ENCODE measurements around the gene GARIN3.

GARIN3 gene

DNA sequence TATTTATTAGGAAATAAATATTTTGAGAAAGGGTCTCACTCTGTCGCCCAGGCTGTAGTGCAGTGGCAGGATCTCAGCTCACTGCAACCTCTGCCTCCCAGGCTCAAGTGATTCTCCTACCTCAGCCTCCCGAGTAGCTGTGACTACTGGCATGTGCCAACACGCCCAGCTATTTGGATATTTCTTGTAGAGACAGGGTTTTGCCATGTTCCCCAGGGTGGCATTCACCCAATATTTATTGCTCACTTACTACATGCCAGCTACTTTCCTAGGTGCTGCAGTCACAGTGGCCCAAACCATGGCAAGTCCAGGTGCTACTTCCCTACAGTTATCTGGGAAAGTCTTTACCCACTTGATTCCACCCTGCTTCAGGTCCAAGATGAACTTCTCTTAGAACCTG is 15.1 kb downstream of the GARIN3 start:
- DNase-seq (ENCODE audit: low read depth in 1 of 2, low spot score in 1 of 2) = no peak

DNA sequence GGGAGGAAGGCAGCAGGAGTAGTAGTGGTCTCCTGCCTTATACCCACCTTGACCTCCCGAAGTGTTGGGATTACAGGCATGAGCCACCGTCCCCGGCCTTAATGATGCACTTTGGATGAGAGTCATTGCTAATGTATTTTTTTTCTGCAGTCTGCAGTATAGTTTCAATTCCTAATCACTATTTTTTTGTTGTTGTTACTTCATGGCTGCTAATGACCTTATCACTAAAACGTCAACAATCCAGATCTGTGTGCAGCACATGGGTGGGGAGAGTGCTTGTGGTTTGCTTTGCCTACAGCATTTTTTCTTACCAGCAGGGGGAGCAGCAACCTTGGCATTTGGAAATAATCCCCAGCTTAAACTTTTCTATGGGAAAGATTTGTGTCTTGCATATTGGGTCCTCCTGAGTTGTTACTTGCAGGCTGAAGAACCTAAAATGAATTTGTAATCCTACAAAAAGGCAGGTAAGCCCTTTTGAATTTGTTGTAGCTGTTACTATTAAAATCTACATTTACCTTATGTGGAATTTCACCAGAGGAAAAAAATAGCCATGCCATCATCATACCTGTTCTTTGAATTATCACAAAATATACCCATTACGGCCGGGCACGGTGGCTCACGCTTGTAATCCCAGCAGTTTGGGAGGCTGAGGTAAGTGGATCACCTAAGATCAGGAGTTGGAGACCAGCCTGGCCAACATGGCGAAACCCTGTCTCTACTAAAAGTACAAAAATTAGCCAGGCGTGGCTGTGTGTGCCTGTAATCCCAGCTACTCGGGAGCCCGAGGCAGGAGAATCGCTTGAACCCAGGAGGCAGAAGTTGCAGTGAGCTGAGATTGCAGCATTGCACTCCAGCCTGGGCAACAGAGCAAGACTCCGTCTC is 17.1 kb downstream of the GARIN3 start:
- peak; percentile 40 to 65 for DNase-seq (ENCODE audit: low read depth in 1 of 2, low spot score in 1 of 2)

- DNase-seq (ENCODE audit: low read depth in 1 of 2, low spot score in 1 of 2) = no peak
These were observed 22.7 kb downstream of the GARIN3 start for GRCh38 chr5:157143127-157143971.

- DNase-seq (ENCODE audit: low read depth in 1 of 2, low spot score in 1 of 2) = peak; percentile 64 to 82
These were observed 23.5 kb downstream of the GARIN3 start, which contains the start of gene MED7 for GRCh38 chr5:157142317-157143126. Gene MED7 (minus strand): TSS chr5:157142865. CDS start chr5:157139431, 3,434 bp downstream.

DNA sequence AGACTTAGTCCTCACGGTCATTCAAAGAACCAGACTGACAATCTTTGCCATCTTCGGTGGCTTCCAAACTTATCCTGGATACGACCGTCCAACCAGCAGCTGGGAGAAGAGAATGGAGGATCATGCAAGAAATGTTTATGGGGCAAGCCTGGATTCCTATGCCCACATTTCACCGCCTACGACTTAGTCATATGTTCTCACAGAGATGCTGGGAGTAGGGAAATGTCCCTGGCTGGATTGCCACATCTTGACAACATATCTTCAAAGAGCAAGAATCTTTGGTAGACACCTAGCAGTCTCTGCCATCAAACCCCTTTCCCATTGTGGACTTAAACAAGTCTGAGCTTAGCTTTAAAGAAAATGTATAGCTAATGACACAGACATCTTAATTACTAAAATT is 28.4 kb downstream of the GARIN3 start:
- no peak for DNase-seq (ENCODE audit: low read depth in 1 of 2, low spot score in 1 of 2)

- no peak for DNase-seq (ENCODE audit: low read depth in 1 of 2, low spot score in 1 of 2)
These were observed 33.8 kb downstream of the GARIN3 start for GRCh38 chr5:157132281-157132612.

- DNase-seq (ENCODE audit: low read depth in 1 of 2, low spot score in 1 of 2) = no peak
These were observed 35.1 kb downstream of the GARIN3 start for GRCh38 chr5:157130925-157131324.

GRCh38 chr5:157121709-157122108 is 44.4 kb downstream of the GARIN3 start:
- DNase-seq (ENCODE audit: low read depth in 1 of 2, low spot score in 1 of 2) = no peak

DNA sequence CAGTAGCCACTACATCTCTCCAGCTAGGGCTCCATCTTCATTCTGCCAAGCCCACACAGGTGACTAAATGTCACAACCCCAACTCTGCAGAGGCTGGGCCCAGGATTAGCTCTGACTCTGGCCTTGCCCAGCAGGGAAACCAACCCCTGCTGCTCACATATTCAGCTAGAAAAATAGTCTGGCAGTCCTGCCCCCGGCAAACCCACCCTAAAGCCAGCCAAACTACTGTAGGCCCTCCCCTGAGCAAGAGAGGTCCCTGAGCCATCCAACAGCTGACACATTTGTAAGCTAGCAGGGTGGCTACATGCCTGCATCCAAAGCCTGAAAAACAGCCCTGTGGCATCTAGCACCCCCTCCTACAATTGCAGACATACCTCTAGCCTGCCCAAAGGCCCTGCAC is 46.0 kb downstream of the GARIN3 start:
- no peak for DNase-seq (ENCODE audit: low read depth in 1 of 2, low spot score in 1 of 2)

DNA sequence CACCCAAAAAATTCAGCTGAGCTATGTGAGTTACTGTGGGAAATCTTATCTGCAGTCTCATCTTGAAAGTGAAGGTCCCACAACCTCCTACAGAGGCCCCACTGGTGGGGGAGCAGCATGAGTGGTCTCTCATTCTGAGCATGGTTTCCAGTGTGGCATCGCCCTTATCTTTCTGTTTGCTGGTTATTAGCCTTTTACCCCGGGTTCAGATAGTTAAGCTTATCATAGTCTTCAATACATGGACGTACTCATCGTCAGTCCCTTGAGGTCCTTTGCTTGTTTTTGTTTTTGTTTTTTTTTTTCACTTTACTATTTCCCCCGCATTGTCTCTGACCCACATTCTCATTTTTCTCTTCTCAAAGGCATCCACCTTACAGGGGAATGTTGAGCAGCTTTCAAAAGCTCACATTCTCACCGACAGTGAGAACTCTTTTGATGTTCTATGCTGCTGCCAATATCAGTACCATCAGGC is 49.5 kb downstream of the GARIN3 start:
- no peak for DNase-seq (ENCODE audit: low read depth in 1 of 2, low spot score in 1 of 2)

DNA sequence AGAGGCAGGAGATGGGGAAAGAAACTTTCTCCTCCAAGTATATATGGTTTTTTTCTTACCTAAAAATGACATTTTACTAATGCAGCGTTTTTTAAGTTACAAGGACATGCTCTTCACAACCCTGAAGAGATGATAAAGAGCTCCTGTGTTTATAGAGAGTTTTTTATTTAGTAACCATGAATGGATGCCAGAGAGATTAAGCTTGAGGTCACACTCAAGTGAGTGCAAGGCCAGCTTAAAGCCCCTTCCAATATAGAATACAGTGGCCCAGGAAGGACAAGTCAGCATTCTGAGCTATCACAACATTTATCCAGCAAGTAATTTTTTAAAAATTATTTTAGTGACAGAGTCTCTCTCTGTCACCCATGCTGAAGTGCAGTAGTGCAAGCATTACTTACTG is 50.6 kb downstream of the GARIN3 start:
- no peak for DNase-seq (ENCODE audit: low read depth in 1 of 2, low spot score in 1 of 2)

GRCh38 chr5:157115012-157115411 is 51.1 kb downstream of the GARIN3 start:
- no peak for DNase-seq (ENCODE audit: low read depth in 1 of 2, low spot score in 1 of 2)

GRCh38 chr5:157113002-157113401 is 53.1 kb downstream of the GARIN3 start:
- no peak for DNase-seq (ENCODE audit: low read depth in 1 of 2, low spot score in 1 of 2)
